GM21723 (cell line): ENCODE results near the gene PPM1G.

Experiments used
- ATAC-seq: cut with Tn5 transposase; IDR thresholded peaks from one replicate; pipeline ENCODE4 v1.9.1; 2021; ENCODE audit warnings: mild to moderate bottlenecking, moderate library complexity; ENCODE audit not compliant: unreplicated experiment

The PPM1G gene

GRCh38 chr2:27412419-27413152, 3.2 kb upstream of the PPM1G start:
- no peak for ATAC-seq

- peak; percentile 48 for ATAC-seq
These were observed 630 bp downstream of the PPM1G start for GRCh38 chr2:27408601-27409320.

GRCh38 chr2:27407798-27408491, 1.4 kb downstream of the PPM1G start:
- ATAC-seq = no peak

- ATAC-seq = no peak
These were observed 8.8 kb downstream of the PPM1G start for GRCh38 chr2:27400348-27401135.

- ATAC-seq = no peak
These were observed 10.4 kb downstream of the PPM1G start for GRCh38 chr2:27398962-27399361.

GRCh38 chr2:27393225-27393624, 16.2 kb downstream of the PPM1G start:
- ATAC-seq = no peak

- ATAC-seq = no peak
These were observed 18.3 kb downstream of the PPM1G start for GRCh38 chr2:27390822-27391679.

- ATAC-seq = no peak
These were observed 27.7 kb downstream of the PPM1G start for GRCh38 chr2:27381577-27382181.

- peak; percentile 90 for ATAC-seq
These were observed 28.5 kb downstream of the PPM1G start, which contains the start of gene ZNF513 for GRCh38 chr2:27380626-27381545. ZNF513 (minus strand) TSS chr2:27380734; CDS start chr2:27380526, 208 bp downstream.

GRCh38 chr2:27379836-27380625, 29.4 kb downstream of the PPM1G start:
- no peak for ATAC-seq

GRCh38 chr2:27379383-27379835, 30.0 kb downstream of the PPM1G start:
- no peak for ATAC-seq

- ATAC-seq = no peak
These were observed 30.5 kb downstream of the PPM1G start for GRCh38 chr2:27378809-27379290.

GRCh38 chr2:27378096-27378808, 31.1 kb downstream of the PPM1G start:
- ATAC-seq = no peak

GRCh38 chr2:27377618-27378095, 31.7 kb downstream of the PPM1G start:
- no peak for ATAC-seq

GRCh38 chr2:27376866-27377617, 32.3 kb downstream of the PPM1G start:
- ATAC-seq = no peak
